H54 (cell line): ENCODE results near the gene STAB2.

ENCODE experiments used
- DNase-seq: peaks from one replicate; pipeline ENCODE4 v3.0.0; 2011; ENCODE audit warnings: low spot score, mixed read lengths; ENCODE audit not compliant: insufficient read length
- FAIRE-seq: peaks from 3 replicates; lab custom pipeline; 2011; peaks lifted over from hg19 to GRCh38; lab: Jason Lieb, UNC
- POLR2A ChIP-seq: IDR thresholded peaks from 2 replicates; pipeline ENCODE4 v1.6.1; 2011; ENCODE audit warnings: low read depth, mild to moderate bottlenecking, low read length

The STAB2 gene

GRCh38 chr12:103586791-103587370 is at the start of gene STAB2:
Gene STAB2 (plus strand): TSS chr12:103587273. CDS start chr12:103587477, 204 bp downstream.
- no peak for TF ChIP-seq POLR2A
- no peak for DNase-seq

GRCh38 chr12:103538397-103538796 is 48.7 kb upstream of the STAB2 start:
- FAIRE-seq (peak; percentile 81), DNase-seq (no peak)
- no peak for TF ChIP-seq POLR2A

More at GRCh38 chr12:103586791-103587370, at the start of gene STAB2:
- no peak for FAIRE-seq

GRCh38 chr12:103540319-103540718 is 46.8 kb upstream of the STAB2 start:
- DNase-seq (no peak), FAIRE-seq (no peak)
- no peak for TF ChIP-seq POLR2A

GRCh38 chr12:103542078-103542477 is 45.0 kb upstream of the STAB2 start:
- FAIRE-seq (no peak), DNase-seq (no peak)
- TF ChIP-seq POLR2A, result no peak

GRCh38 chr12:103546959-103547358 is 40.1 kb upstream of the STAB2 start:
- no peak for TF ChIP-seq POLR2A
- no peak for DNase-seq
- FAIRE-seq, result no peak

GRCh38 chr12:103547376-103547775 is 39.7 kb upstream of the STAB2 start:
- no peak for TF ChIP-seq POLR2A
- FAIRE-seq, result no peak
- DNase-seq, result no peak

- no peak for DNase-seq
- FAIRE-seq, result no peak
- TF ChIP-seq POLR2A, result no peak
These were observed 39.1 kb upstream of the STAB2 start for GRCh38 chr12:103547929-103548328.

- DNase-seq (peak; percentile 25), FAIRE-seq (peak; percentile 95)
- TF ChIP-seq POLR2A, result no peak
These were observed 38.2 kb upstream of the STAB2 start for GRCh38 chr12:103548622-103549601.

GRCh38 chr12:103556890-103557627 is 30.0 kb upstream of the STAB2 start:
- no peak for TF ChIP-seq POLR2A

GRCh38 chr12:103557628-103558010 is 29.5 kb upstream of the STAB2 start:
- no peak for DNase-seq
- FAIRE-seq, result no peak
- TF ChIP-seq POLR2A, result no peak

More at GRCh38 chr12:103556890-103557627, 30.0 kb upstream of the STAB2 start:
- DNase-seq, result no peak
- no peak for FAIRE-seq

GRCh38 chr12:103558879-103559278 is 28.2 kb upstream of the STAB2 start:
- no peak for DNase-seq
- TF ChIP-seq POLR2A, result no peak
- FAIRE-seq, result no peak

GRCh38 chr12:103560604-103561101 is 26.4 kb upstream of the STAB2 start:
- FAIRE-seq, result peak; percentile 96
- peak; percentile 42 for DNase-seq

GRCh38 chr12:103561174-103561573 is 25.9 kb upstream of the STAB2 start:
- DNase-seq (no peak), FAIRE-seq (no peak)
- no peak for TF ChIP-seq POLR2A

More at GRCh38 chr12:103560604-103561101, 26.4 kb upstream of the STAB2 start:
- no peak for TF ChIP-seq POLR2A

GRCh38 chr12:103566398-103566797 is 20.7 kb upstream of the STAB2 start:
- FAIRE-seq, result no peak
- DNase-seq, result no peak
- TF ChIP-seq POLR2A, result no peak
